ENCODE data around the gene BEAN1.
A peak's percentile ranks its signal among the peaks of the same experiment; 100 is the strongest.

BEAN1 gene

GRCh38 chr16:66470556-66470955, 43.5 kb downstream of the BEAN1 start:
- DNase-seq (ENCODE audit: low read depth in 2 of 2): no peak

- DNase-seq (ENCODE audit: low read depth in 2 of 2): no peak
Observed at GRCh38 chr16:66471264-66471663, 44.2 kb downstream of the BEAN1 start.

- DNase-seq (ENCODE audit: low read depth in 2 of 2): no peak
Observed at GRCh38 chr16:66471716-66472393, 44.8 kb downstream of the BEAN1 start.

- DNase-seq (ENCODE audit: low read depth in 2 of 2): no peak
Observed at GRCh38 chr16:66473051-66473571, 46.0 kb downstream of the BEAN1 start.

GRCh38 chr16:66473654-66474519, 46.8 kb downstream of the BEAN1 start:
- no peak for DNase-seq (ENCODE audit: low read depth in 2 of 2)

GRCh38 chr16:66474750-66475199, 47.7 kb downstream of the BEAN1 start:
- DNase-seq (ENCODE audit: low read depth in 2 of 2): peak in 1 of 2 donors; percentile 39

- no peak for DNase-seq (ENCODE audit: low read depth in 2 of 2)
Observed at GRCh38 chr16:66475232-66475631, 48.1 kb downstream of the BEAN1 start.

- DNase-seq (ENCODE audit: low read depth in 2 of 2): peak; percentile 23 to 45
Observed at GRCh38 chr16:66476328-66477027, 49.4 kb downstream of the BEAN1 start.

- DNase-seq (ENCODE audit: low read depth in 2 of 2): no peak
Observed at GRCh38 chr16:66477028-66477515, 50.0 kb downstream of the BEAN1 start.

GRCh38 chr16:66478733-66479511, 51.8 kb downstream of the BEAN1 start:
- peak; percentile 75 to 81 for DNase-seq (ENCODE audit: low read depth in 2 of 2)

GRCh38 chr16:66479661-66480264, 52.7 kb downstream of the BEAN1 start:
- no peak for DNase-seq (ENCODE audit: low read depth in 2 of 2)

GRCh38 chr16:66480265-66481080, 53.4 kb downstream of the BEAN1 start:
- no peak for DNase-seq (ENCODE audit: low read depth in 2 of 2)

- DNase-seq (ENCODE audit: low read depth in 2 of 2): no peak
Observed at GRCh38 chr16:66481081-66481942, 54.2 kb downstream of the BEAN1 start.

GRCh38 chr16:66481943-66482390, 54.9 kb downstream of the BEAN1 start:
- DNase-seq (ENCODE audit: low read depth in 2 of 2): no peak

GRCh38 chr16:66483689-66484452, 56.8 kb downstream of the BEAN1 start:
- peak; percentile 66 to 67 for DNase-seq (ENCODE audit: low read depth in 2 of 2)

GRCh38 chr16:66484453-66485213, 57.5 kb downstream of the BEAN1 start:
- DNase-seq (ENCODE audit: low read depth in 2 of 2): no peak

- no peak for DNase-seq (ENCODE audit: low read depth in 2 of 2)
Observed at GRCh38 chr16:66485376-66485775, 58.3 kb downstream of the BEAN1 start.
